HepG2 (cell line): Measurements from ENCODE around the gene MIDN. TPM values are rescaled to one million over a fixed set of nuclear protein-coding genes. Genes with fewer than 3 reads are reported as not detected.

Experiments
- ELF3 ChIP-seq: IDR thresholded peaks from 2 replicates; pipeline ENCODE4 v1.6.1; 2016; ENCODE audit warnings: missing genetic modification reagents, missing compliant biosample characterization
- FOSL2 ChIP-seq: sonication (generic); formaldehyde crosslinking; IDR thresholded peaks from 2 replicates; pipeline ENCODE4 v1.4.0; 2020; ENCODE audit warnings: missing genetic modification reagents
- IKZF1 ChIP-seq: fragments of 450-650 bp; IDR thresholded peaks from 2 replicates; pipeline ENCODE4 v1.7.1; 2016
- KDM6A ChIP-seq: IDR thresholded peaks from 2 replicates; pipeline ENCODE4 v1.6.1; 2016; ENCODE audit warnings: low read depth
- RNF2 ChIP-seq: fragments of 450-650 bp; conservative IDR thresholded peaks from 2 replicates; pipeline ENCODE4 v1.6.1; 2016; ENCODE audit warnings: low read depth
- SATB2 ChIP-seq: sonication (generic); formaldehyde crosslinking; IDR thresholded peaks from 2 replicates; pipeline ENCODE4 v1.5.0; 2020; ENCODE audit warnings: missing genetic modification reagents
- SPEN ChIP-seq: sonication (generic); formaldehyde crosslinking; IDR thresholded peaks from 2 replicates; pipeline ENCODE4 v1.5.1; 2020; ENCODE audit warnings: low read depth, mild to moderate bottlenecking, missing genetic modification reagents
- ZBTB3 ChIP-seq: sonication (generic); formaldehyde crosslinking; IDR thresholded peaks from 2 replicates; pipeline ENCODE4 v1.4.0; 2020; ENCODE audit warnings: low read depth, mild to moderate bottlenecking, moderate library complexity, missing genetic modification reagents, borderline replicate concordance
- ZFP36 ChIP-seq: fragments of 150-350 bp; IDR thresholded peaks from 2 replicates; pipeline ENCODE4 v1.6.1; 2018; ENCODE audit warnings: borderline replicate concordance, low read length, low read depth; ENCODE audit not compliant: partially characterized antibody
- ZNF331 ChIP-seq: sonication (generic); formaldehyde crosslinking; IDR thresholded peaks from 2 replicates; pipeline ENCODE4 v1.4.0; 2020; ENCODE audit warnings: missing genetic modification reagents
- ZNF598 ChIP-seq: sonication (generic); formaldehyde crosslinking; IDR thresholded peaks from 2 replicates; pipeline ENCODE4 v1.5.1; 2020; ENCODE audit warnings: mild to moderate bottlenecking, missing genetic modification reagents, borderline replicate concordance
- polyA plus RNA-seq, 8 experiments: library from polyadenylated mRNA; depleted of rRNA in 3 of 8; stranded (reverse) in 7 of 8; unstranded in 1 of 8; fragments of >200 nt; fragmentation: Illumina TruSeq in 4 of 8; extraction: Trizol in 4 of 8; gene quantifications; 2 replicates each; pipeline versions ENCODE4 v1.2.1 to v1.2.3, GENCODE V29; 2011 to 2016; ENCODE audit warnings: low read depth in 4 of 8, missing spikeins in 1 of 8, mixed read lengths in 1 of 8; ENCODE audit not compliant: insufficient read depth in 1 of 8
- total RNA-seq, 5 experiments: library from RNA; depleted of rRNA; stranded (reverse); fragments of >200 nt; fragmentation: Illumina TruSeq; extraction: Trizol; gene quantifications; 2 replicates each; pipeline ENCODE4 v1.2.3, GENCODE V29; 2016; ENCODE audit warnings: low read depth in 1 of 5
- TF ChIP-seq, protein P1 (sequence below): sonication (generic); formaldehyde crosslinking; IDR thresholded peaks from 2 replicates; pipeline ENCODE4 v1.5.0; 2020; ENCODE audit warnings: missing genetic modification reagents, mild to moderate bottlenecking, borderline replicate concordance
- TF ChIP-seq, protein P2 (sequence below): sonication (generic); formaldehyde crosslinking; IDR thresholded peaks from 2 replicates; pipeline ENCODE4 v1.8.1; 2022; ENCODE audit warnings: mild to moderate bottlenecking, missing genetic modification reagents

MIDN gene
- total and polyA plus RNA-seq, 2 of the 13 experiments (the other 11 are each of a cell fraction or from before 2014, with no cell fraction given): 8.4 to 18.0 TPM

DNA sequence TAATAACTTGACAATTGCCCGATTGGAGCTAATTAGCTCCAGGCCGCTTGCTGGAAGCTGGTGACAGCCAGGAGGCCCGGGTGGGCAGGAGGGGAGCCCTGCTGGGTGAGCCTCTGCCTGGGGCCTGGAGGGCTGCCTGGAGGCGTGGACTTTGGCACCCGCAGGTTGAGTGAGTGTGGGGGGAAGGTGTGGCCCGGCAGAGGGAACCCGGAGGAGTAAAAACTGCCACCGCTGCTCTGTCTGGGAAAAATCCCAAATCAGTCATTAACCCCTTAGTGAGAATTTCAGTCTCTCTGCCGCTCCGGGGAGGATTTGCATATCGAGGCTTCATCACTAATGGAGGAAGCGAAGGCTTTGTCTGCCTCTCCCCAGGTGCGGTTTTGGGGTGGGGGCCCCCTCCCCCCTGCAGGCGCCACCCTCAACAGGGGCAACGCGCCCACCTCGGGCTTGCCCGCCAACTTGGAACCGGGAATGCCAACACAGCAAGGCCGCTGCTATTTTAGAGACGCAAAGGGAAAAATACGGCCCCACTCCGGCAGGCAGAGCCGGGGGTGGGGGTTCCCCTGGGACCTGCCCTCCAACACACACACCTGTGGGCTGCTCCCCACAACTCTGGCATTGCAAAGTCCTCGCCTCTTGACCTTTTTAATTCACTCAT, 43.5 kb downstream of the MIDN start (continued):
- TF ChIP-seq ZFP36 (peak; percentile 83), SATB2 (CRISPR knock-in tag) (no peak), ZNF598 (CRISPR knock-in tag) (no peak), IKZF1 (no peak), KDM6A (CRISPR knock-in tag) (0 out of 2 replicates have a peak, but pooled peaks have one; percentile 28), RNF2 (no peak), ELF3 (CRISPR knock-in tag) (no peak), FOSL2 (CRISPR knock-in tag) (peak; percentile 56), ZNF331 (CRISPR knock-in tag) (0 out of 2 replicates have a peak, but pooled peaks have one; percentile 16), SPEN (CRISPR knock-in tag) (peak; percentile 33; the same call in 1 of the 2 replicates), ZBTB3 (CRISPR knock-in tag) (no peak)
- TF ChIP-seq, protein P1, sequence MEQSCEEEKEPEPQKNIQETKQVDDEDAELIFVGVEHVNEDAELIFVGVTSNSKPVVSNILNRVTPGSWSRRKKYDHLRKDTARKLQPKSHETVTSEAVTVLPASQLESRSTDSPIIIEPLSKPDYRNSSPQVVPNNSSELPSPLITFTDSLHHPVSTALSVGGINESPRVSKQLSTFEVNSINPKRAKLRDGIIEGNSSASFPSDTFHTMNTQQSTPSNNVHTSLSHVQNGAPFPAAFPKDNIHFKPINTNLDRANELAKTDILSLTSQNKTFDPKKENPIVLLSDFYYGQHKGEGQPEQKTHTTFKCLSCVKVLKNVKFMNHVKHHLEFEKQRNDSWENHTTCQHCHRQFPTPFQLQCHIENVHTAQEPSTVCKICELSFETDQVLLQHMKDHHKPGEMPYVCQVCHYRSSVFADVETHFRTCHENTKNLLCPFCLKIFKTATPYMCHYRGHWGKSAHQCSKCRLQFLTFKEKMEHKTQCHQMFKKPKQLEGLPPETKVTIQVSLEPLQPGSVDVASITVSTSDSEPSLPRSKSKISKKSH (CRISPR knock-in tag): no peak
- TF ChIP-seq, protein P2, sequence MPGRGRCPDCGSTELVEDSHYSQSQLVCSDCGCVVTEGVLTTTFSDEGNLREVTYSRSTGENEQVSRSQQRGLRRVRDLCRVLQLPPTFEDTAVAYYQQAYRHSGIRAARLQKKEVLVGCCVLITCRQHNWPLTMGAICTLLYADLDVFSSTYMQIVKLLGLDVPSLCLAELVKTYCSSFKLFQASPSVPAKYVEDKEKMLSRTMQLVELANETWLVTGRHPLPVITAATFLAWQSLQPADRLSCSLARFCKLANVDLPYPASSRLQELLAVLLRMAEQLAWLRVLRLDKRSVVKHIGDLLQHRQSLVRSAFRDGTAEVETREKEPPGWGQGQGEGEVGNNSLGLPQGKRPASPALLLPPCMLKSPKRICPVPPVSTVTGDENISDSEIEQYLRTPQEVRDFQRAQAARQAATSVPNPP (CRISPR knock-in tag): no peak
